ENCODE measurements around the gene CYBC1.
"Not testable (repeated sequence)": the region's sequence is repeated elsewhere in the genome, so short reads cannot be mapped to it uniquely, and the experiment has no call there.

The CYBC1 gene

DNA sequence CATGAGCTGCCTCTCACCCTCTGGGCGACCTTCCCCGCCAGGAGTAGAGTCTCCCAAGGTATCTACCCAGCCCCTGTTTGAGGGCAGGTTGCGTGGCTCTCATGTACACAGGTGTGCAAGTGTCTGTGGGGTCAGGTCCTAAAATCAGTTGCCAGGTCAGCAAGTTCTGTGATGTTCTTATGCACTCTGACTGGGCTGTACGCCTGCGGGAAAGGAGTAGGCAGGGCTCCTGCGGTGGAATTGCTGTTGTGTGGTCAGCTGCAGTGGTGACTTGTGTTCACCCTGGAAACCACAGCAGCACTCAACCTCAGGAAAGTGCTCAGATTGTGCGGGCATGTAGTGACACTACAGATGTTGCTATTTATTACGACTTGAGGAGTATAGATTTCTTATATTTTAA is 27.4 kb upstream of the CYBC1 start:
- DNase-seq, result no peak

- no peak for DNase-seq
These were observed 24.9 kb upstream of the CYBC1 start for GRCh38 chr17:82475458-82475857.

DNA sequence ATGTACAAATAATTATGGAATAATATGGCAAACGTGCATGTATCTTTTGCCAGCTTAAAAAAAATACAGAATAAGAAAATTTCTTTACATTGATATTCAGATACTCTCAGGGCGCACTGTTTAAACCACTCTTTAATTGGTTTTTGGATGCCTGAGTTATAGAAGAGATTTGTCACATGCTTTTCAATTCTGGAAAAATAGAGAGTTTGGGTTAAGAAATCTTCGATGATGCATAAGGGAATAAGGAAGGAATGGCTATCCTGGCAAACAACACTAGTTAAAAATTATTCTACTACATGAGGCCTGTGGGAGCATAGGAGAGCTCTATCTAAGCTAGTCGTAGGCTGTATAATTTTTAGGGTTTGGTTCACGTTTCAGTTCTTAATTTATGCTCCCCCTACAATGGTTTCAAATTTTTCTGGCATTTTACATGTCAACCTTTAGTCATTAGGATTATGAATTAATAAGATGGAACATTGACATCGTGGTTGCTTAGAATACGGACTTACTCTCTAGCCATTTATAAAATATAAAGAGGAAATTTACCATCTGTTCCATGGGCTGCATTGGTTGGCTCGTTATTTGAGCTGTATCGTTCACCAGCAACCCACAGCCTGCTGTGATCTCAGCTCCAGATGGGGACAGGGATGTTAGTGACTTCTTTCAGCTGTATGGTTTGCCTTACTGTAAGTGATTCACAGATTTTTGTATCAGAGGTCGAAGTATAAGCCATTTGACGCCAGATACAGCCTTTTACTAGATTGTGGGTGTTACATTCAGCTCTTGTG is 23.9 kb upstream of the CYBC1 start:
- DNase-seq, result no peak

DNA sequence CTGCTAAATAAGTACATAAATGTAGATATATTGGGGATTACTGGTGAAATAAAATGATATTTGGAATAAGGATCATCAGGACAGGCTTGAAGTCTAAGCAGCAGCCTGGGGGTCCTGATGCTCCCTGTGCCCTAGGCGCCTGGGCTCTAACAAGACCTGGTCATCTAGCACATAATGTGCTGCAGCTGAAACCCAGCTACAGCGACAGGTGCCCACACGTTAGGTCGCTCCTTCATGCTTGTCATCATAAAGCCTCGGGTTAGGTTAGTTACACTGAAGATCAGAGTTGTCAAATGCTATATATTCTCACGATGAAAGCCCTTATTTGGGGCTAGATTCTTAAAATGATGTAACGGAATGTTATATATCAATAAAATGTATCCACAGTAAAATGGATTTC is 19.5 kb upstream of the CYBC1 start:
- DNase-seq, result no peak

GRCh38 chr17:82468692-82469091 is 18.1 kb upstream of the CYBC1 start:
- DNase-seq, result no peak

- no peak for DNase-seq
These were observed 14.6 kb upstream of the CYBC1 start for GRCh38 chr17:82465023-82465603.

DNA sequence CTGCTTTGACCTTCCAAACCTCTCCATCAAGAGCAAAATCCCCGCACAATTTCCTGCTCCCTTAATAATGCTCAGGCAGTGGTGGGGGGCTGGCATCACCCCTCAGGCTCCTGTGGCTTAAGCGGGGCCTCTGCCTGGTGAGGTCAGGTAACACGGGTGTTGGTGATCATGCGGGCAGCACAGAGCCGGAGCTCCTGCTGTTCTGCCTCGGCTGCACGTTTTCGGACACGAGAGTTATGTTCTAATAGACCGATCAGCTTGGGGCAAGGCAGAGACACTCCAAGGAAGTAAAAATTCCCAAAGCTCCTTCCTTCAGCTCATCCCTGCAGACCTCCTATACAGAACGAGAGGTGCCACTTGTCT is 14.0 kb upstream of the CYBC1 start:
- DNase-seq, result no peak

DNA sequence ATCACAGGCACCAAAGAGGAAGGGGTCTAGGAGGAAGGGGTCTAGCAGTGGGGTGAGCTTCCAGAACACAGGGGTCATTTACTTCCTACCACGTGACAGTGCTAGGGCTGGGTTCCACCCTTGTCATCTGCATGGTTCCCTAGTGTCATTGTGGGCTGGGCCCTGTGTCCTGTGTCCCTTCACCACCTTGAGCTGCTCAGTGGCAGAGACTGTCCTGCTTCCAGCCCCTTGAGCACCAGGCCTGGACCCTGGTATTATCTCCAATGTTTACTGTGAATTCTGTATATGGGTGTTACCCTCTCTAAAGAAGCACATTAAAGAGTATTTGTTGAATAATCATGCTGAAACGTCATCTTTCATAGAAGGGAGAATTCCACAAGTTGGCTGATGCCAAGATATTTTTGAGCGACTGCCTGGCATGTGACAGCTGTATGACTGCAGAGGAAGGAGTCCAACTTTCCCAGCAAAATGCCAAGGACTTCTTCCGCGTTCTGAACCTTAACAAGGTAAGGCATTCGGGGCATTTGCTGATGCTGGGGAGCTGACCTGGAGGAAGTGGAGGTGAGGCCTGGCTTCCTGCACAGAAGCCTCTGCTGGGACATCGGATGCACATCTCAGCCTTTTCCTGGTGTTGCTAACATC is 13.5 kb upstream of the CYBC1 start:
- DNase-seq, result no peak

DNA sequence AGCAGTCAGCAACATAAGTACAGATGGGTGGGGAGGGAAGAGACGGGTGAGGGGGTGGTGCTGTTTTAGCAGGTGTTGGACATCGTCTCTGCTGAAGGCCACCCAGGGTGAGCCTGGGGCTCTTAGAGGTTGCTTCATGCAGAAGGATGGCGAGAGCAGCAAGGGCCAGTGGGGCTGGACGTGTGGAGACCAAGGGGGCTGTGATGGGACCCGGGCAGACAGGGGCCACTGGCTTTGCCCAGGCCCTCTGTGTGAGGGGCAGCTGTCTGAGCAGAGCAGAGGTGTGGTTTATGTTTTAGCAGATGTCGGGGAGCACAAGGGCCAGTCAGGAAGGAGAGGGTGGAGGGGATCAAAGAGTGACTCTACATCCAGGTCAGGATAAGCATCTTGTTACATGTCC is 12.8 kb upstream of the CYBC1 start:
- no peak for DNase-seq

DNA sequence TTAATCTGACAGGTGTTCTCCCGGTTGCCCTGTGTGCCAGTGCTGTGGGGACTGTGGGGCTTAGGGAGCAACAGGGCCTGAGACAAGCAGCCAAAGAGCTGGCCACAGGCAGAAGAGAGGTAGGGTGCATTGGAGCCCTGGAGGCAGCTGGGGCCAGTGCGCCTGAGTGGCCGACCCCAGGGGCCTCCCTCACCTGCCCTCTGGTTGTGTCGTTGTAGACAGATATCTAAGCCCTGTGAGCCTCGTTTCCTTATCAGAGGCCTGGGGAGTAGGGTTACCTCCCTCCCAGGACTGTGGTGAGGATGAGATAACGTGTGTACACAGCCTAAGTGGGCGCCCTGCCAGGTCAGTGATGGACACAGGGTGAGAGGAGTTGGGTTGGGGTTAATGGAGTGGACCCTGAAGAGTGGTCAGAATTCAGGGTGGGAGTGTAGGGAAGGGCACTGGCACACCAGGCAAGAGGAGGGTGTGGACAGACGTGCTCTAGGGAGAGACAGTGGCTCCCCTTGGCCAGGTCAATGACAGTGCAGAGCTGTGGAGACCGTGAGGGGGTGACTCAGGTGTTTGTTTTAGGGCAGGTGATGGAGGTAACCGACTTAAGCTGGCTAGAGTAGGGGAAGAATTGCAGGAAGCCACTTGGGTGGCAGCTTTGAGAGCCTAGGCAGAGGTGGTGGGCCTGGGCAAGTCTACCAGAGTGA is 11.4 kb upstream of the CYBC1 start:
- no peak for DNase-seq

GRCh38 chr17:82459936-82460335 is 9.4 kb upstream of the CYBC1 start:
- DNase-seq, result not testable (repeated sequence)

DNA sequence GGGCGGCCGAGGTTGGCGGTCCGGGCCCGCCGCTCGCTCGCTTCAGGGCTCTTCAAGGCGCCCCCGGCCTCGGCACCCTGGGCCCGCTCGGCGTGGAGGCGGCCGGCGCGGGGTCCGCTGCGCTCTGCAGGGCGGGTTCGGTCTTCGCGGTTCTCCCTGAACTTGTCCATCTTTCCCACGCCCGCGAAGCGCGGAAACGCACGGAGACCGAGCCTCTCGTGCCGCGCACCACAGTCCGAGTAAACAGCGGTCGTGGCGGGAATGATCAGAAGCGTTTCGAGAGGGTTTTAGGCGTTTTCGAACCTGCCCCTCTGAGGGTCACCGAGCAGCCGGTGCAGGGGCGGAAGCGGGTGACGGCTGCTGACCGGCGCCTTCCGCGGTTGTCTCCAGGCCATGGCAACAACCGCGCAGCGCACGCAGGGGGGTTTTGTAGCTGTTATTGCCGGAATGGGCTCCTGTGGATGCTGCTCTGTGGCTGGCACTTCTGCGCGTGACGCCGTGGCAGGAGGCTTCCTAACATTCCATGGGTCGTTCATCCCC is 8.4 kb upstream of the CYBC1 start:
- no peak for DNase-seq

DNA sequence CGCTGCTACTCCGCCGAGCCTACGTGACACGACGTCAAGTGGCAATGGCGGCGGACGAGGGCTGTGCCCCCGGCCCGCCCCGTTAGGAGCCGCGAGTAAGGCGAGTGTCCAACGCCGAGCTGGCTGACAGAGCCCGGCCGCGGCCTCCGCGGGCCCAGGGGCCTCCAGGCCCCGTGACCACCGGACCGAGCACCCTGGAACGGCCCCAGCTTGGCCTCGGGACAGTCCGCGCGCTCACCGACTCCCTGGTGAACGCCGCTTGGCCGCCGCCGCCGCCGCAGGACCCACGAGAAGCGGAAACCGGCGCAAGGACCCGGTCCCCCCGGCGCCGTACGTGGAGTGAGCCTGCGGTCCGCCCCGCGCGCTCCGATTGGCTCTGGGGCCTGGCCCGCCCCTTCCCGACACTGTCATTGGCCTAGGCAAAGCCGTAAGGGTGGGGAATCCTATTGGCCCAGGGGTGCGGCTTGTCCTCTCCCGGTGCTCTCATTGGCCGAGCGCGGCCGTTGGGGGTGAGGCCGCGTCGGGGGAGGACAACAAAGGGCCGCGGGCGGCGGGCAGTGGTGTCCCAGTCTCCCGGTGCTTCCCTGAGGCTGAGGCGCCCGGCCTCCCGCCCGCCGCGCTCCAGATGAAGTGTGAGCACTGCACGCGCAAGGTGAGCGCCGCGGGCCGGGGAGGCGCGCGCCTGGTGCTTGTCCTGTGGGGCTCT is 7.8 kb upstream of the CYBC1 start, which contains the start of gene NARF:
Gene NARF, plus strand, starts transcription at position 563 of the 706 bp plus-strand sequence. Its CDS starts 63 bp downstream, at position 626.
- peak; percentile 91 for DNase-seq

DNA sequence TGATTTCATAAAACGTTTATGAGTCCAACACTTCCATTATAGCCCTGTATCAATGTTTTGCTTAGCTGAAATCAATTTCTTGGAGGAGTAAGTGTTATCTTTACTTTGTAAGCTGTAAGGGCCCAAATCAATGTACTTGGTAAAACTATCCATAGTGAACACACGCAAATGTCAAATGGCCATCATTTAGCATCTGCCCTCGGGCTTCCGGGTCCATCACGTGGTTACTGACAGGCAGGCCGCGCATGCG is 7.3 kb upstream of the CYBC1 start:
- no peak for DNase-seq

GRCh38 chr17:82457073-82457928 is 6.7 kb upstream of the CYBC1 start:
- no peak for DNase-seq

GRCh38 chr17:82453706-82454105 is 3.2 kb upstream of the CYBC1 start:
- not testable (repeated sequence) for DNase-seq

DNA sequence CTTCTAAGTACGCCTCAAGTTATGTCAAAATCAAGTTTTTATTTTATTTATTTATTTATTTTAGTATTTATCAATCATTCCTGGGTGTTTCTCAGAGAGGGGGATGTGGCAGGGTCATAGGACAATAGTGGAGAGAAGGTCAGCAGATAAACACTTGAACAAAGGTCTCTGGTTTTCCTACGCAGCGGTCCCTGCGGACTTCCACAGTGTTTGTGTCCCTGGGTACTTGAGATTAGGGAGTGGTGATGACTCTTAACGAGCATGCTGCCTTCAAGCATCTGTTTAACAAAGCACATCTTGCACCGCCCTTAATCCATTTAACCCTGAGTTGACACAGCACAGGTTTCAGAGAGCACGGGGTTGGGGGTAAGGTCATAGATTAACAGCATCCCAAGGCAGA is 2.6 kb upstream of the CYBC1 start:
- not testable (repeated sequence) for DNase-seq

GRCh38 chr17:82452162-82452561 is 1.6 kb upstream of the CYBC1 start:
- no peak for DNase-seq

- peak; percentile 49 for DNase-seq
These were observed 632 bp downstream of the CYBC1 start for GRCh38 chr17:82449883-82450356.

DNA sequence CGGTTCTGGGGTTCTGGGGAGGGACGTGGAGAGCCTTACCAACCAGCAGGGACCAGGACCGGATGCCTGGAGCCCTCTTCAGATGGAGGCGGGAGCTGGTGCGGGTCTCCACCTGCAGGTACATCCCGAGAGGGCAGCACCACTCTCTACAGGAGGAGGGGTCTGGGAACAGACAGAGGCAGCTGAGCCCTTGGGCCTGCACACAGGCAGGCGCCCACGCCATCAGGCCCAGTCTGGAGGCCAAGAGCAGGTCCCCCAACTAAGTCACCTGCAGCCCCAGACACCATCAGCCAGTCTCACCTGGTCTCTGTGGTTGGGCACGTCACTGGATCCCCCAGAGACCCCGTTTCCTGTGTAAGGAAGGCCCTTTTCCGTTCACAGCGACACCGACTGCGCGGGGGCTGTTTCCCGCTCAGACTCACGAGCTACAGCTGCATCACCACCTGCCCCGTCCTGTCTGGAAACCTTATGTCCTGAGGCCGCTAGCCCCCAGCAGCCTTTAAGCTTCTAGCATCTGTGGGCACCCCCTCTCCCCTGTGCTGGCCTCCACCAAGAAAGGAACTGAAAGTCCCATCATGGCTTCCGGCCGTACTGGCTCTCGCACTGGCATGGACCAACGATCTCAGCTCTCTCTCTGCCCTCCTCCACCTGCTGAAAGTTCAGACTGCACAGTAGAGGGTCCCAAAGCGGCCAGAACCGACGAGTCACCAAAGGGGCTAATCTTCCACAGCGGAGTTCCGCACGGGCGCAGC is 1.2 kb downstream of the CYBC1 start:
- DNase-seq, result peak; percentile 62

DNA sequence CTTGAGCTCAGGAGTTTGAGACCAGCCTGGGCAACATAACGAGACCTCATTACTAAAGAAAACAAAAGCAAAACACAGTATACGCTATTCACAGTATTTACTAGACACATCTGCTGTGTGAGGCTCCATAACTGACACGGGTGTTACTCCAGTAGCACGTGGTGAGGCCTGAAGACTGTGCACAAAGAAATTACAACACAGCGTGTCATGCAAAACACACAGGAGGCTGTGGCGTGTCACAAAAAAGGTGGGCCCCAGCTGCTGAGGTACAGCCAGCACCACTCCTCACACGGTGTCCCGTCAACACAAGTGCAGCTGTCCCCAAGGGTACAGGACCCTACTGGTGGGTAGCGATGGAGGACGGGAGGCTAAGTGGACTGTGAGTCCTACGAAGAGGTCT is 2.7 kb downstream of the CYBC1 start:
- DNase-seq, result no peak
